ENCODE data around the gene DNAI1.

DNAI1 gene

DNA sequence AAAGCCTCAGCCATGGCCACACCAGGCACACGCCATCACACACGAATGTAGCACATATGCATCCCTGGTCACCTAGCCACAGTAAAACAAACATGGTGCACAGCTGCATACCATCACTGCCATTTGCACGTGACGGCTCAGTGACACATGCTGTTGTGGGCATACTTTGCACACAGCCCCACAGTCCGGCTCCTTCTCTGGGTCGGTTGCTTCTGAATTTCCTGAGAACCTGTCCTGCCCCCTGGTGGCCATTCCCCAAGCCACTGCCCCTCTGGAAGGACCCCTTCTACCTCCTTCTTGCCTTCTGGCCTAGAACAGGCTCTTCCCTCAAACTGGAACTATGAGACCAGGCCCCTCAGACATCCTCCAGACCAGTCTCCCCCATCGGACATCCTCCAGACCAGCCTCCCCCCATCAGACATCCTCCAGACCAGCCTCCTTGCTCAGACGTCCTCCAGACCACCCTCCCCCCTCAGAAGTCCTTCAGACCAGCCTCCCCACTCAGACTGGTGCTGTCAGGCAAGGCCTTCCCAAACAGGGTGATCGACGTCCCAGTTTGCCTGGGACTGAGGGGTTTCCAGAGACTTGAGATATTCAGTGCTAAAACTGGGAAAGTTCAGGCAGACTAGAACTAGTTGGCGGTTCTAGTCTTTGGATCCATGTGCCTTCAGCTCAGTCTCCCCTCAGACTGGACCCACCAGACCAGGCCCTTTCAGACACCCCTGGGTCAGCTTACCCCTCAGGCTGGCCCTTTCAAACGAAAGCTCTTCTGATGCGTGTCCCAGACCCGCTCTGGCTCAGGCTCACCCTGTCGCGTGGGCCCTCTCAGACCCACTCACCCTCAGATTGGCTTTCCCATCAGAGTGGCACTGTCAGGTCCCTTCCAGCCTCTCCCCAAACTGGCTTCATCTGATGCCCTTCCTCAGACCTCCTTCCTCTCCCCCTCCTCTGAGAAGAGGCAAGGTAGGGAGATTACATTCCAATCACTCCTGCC is 88.5 kb downstream of the DNAI1 start:
- DNase-seq, result peak; percentile 85

- peak; percentile 67 for DNase-seq
Measured at GRCh38 chr9:34547960-34548611, 89.5 kb downstream of the DNAI1 start.

DNA sequence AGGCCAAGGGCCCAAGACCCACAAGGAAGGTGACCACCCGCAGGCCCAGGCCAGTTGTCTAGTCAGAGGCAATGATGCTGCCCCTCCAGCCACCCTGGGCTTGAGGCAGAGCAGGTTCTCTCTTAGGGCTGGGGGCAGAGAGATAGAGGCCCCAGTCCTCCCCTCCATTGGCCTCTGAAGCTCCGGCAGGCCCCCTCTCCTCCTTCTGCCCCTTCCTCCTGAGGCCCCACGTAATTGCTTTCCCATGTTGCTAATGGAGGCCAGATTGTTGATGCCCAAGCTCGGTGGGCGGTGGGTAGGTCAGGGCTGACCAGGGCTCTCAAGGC is 90.8 kb downstream of the DNAI1 start:
- DNase-seq, result no peak

GRCh38 chr9:34550016-34550680 is 91.5 kb downstream of the DNAI1 start:
- DNase-seq, result no peak

- no peak for DNase-seq
Measured at GRCh38 chr9:34550681-34551270, 92.2 kb downstream of the DNAI1 start.

GRCh38 chr9:34551751-34552605 is 93.4 kb downstream of the DNAI1 start:
- no peak for DNase-seq

DNA sequence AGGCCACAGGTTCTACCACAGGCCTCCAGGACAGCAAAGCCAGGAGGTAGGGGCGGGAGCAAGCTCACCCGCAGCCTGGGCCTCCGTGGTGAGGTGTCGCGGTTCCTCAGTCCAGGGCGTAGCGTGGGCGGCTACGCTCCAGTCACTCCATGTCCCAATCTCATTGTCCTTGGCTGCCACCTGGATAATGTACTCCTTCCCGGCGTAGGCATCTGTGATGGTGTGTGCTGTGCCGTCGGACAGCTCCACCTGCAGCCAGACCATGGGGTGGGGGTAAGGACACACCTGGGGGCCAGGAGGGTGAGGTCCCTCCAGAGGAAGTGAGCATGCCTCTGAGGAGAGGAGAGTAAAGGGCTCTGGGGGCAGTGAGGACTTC is 94.0 kb downstream of the DNAI1 start:
- DNase-seq, result no peak

DNA sequence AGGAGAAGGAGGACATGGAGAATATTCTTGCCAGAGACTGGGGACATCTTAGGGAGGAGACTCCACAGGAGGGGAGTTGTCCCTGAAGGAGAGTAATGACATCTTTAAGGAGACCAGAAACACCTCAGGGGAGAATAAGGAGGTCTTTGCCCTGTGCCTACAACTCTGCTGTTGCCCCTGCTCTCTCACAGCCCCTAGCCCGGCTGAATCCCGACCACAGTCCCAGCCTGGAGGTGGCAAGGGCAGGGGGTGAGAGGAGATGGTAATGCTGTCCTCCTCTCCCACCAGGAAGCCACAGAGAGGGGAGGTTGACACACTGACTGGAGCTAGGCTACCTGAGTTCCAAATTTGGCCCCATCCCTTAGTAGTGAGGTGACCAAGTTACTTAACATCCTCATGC is 94.4 kb downstream of the DNAI1 start:
- no peak for DNase-seq

GRCh38 chr9:34553511-34554021 is 95.0 kb downstream of the DNAI1 start:
- DNase-seq, result no peak

GRCh38 chr9:34554211-34555001 is 95.8 kb downstream of the DNAI1 start:
- DNase-seq, result no peak

- no peak for DNase-seq
Measured at GRCh38 chr9:34555002-34555348, 96.4 kb downstream of the DNAI1 start.

DNA sequence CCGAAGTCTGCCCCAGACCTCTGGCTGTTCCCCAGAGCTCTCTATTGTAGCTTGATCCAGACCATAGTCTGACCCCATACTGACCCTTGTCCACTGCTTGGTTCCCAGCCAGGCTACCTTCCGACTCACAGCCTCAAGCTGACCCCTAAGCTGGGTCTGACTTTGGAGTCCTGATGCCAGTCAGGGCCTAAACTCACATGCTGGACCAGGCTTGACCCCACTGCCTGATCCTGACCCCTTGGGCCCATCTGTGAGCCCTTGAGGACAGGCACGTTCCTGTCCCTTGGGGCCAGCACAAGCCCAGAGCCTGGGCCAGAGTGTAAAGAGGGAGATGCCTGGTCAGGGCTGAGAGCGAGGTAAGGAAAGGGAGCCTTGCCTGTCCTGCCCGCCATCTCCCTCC is 96.9 kb downstream of the DNAI1 start:
- no peak for DNase-seq

DNA sequence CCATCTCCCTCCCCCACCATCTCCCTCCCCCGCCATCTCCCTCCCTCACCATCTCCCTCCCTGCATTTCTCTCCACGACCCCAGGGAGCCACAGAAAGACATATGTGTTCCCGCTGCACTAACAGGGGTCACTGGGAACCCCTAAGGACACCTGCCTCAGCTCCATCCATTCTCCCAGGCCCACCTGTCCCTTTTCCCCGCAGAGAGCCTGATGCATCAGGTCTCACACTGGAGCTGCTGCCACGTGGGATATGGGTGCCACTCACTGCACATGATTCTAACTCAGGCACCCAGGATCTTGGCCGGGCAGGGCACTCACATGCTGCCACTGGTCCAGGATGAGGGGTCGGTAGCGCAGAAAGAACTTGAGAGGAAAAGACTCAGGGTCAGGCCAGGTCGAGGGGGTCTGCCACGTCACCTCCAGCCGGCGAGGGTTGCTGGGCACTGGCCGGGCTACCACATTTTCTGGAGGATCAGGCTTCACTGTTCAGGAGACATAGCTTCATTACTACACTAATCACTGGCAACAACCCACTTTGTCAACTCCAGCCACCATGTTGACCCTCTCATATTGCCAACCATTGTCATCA is 97.4 kb downstream of the DNAI1 start:
- no peak for DNase-seq

DNA sequence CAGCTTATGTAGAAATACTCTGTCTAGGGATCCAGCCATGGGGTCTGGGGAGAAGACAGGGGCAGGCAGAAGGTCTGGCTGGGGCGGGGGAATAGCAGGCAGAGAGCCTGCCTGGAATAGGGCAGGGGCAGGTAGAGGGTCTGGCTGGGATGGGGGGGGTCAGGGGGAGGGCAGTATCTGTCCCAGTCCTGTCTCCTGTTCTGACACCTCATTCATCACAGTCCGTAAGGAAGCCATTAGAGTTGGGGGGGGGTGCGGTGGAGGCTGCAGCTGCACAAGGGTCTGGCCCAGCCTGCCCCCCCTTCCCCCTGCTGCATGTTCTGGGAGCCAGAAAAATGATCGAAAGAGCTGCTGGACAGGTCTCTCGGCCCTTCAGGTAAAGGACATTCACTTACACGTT is 98.3 kb downstream of the DNAI1 start:
- no peak for DNase-seq

DNA sequence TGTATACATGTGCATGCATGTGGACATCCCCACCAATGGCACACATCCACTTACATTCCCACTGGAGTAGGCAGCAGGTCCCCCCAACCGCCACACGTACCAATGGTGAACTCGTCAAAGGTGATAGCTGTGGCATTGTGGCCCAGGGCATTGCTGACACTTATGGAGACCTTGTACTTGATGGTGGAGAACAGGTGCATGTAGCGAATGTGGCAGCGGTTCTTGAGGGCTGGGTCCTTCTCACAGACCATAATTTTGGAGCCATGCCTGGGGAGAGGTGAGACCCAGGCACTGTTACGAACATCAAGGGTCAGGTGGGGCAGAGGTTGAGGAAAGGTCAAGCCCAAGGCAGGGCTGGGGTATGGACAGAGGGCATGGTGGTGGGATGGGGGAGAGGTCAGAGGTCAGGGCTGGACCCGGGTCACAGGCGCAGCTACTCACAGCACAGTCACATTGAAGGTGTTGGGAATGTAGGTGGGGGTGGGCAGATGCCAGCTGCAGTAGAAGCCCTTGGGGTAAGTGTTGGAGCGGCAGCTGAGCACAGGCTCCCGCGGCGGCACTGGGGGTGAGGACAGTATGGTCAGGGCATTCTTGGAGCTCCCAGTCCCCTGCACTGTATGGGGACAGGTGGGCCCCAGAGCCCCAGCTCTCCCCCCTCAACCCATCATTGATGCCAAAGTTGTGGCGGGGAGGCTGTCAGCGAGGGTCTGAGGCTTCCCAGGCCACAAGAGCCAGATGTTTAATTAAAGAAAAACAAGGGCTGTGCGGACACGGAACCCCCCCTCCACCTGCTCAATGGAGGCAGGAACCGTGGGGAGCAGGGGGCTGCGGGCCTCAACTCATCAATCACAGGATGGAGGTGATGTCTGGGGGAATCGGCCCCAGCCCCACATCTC is 99.1 kb downstream of the DNAI1 start:
- DNase-seq, result no peak

GRCh38 chr9:34558364-34558763 is 99.8 kb downstream of the DNAI1 start:
- no peak for DNase-seq

GRCh38 chr9:34558919-34559623 is 100.5 kb downstream of the DNAI1 start:
- DNase-seq, result no peak

- peak; percentile 14 for DNase-seq
Measured at GRCh38 chr9:34559624-34560455, 101.2 kb downstream of the DNAI1 start.

All from hematopoietic multipotent progenitor cell treated with erythropoietin and hydrocortisone succinate and interleukin-3 and kit ligand, for 6 days (in vitro differentiated cells).